H9 (cell line): ENCODE results near the gene CCNI2. TPM values are rescaled to one million over a fixed set of nuclear protein-coding genes. Genes with fewer than 3 reads are reported as not detected.

Source experiments
- DNase-seq: peaks from one replicate; pipeline ENCODE4 v3.0.0-alpha.2; 2017
- H2AFZ ChIP-seq: one replicate; pipeline ENCODE4 v1.6.1; 2013; ENCODE audit warnings: mild to moderate bottlenecking, low read length, control low read depth, moderate library complexity
- H2AK5ac ChIP-seq: 2 replicates; pipeline ENCODE4 v1.6.1; 2013; ENCODE audit warnings: low read length, control low read depth, mixed read lengths; ENCODE audit not compliant: insufficient read length
- H2BK120ac ChIP-seq: one replicate; pipeline ENCODE4 v1.6.1; 2013; ENCODE audit warnings: low read depth, mild to moderate bottlenecking, low read length, control low read depth, inconsistent platforms; ENCODE audit not compliant: poor library complexity, severe bottlenecking
- H2BK12ac ChIP-seq: 2 replicates; pipeline ENCODE4 v1.6.1; 2013; ENCODE audit warnings: low read length, control low read depth, mixed read lengths, low read depth; ENCODE audit not compliant: insufficient read length
- H2BK15ac ChIP-seq: 2 replicates; pipeline ENCODE4 v1.6.1; 2013; ENCODE audit warnings: low read depth, low read length, control low read depth
- H2BK20ac ChIP-seq: one replicate; pipeline ENCODE4 v1.6.1; 2013; ENCODE audit warnings: low read depth, mild to moderate bottlenecking, low read length, control low read depth, inconsistent platforms; ENCODE audit not compliant: poor library complexity, severe bottlenecking
- H2BK5ac ChIP-seq: 2 replicates; pipeline ENCODE4 v1.6.1; 2013; ENCODE audit warnings: low read length, control low read depth, mixed read lengths; ENCODE audit not compliant: insufficient read length
- H3K14ac ChIP-seq: 2 replicates; pipeline ENCODE4 v1.6.1; 2013; ENCODE audit warnings: low read length, control low read depth; ENCODE audit not compliant: insufficient read depth
- H3K18ac ChIP-seq: 2 replicates; pipeline ENCODE4 v1.6.1; 2013; ENCODE audit warnings: low read depth, mild to moderate bottlenecking, mixed read lengths, low read length, control low read depth; ENCODE audit not compliant: insufficient read length
- H3K23ac ChIP-seq: 2 replicates; pipeline ENCODE4 v1.6.1; 2013; ENCODE audit warnings: low read length, control low read depth, mixed read lengths, low read depth; ENCODE audit not compliant: insufficient read length
- H3K23me2 ChIP-seq: 2 replicates; pipeline ENCODE4 v1.6.1; 2013; ENCODE audit warnings: low read depth, mild to moderate bottlenecking, mixed read lengths, low read length, control low read depth; ENCODE audit not compliant: insufficient read length, poor library complexity, severe bottlenecking
- H3K27ac ChIP-seq: 2 replicates; pipeline ENCODE4 v1.5.1; 2013; ENCODE audit warnings: low read length, control low read depth, mixed read lengths, low read depth; ENCODE audit not compliant: insufficient read length
- H3K27me3 ChIP-seq: 2 replicates; pipeline ENCODE4 v1.6.1; 2013; ENCODE audit warnings: low read length, control low read depth, inconsistent platforms; ENCODE audit not compliant: insufficient read depth
- H3K4ac ChIP-seq: 2 replicates; pipeline ENCODE4 v1.6.1; 2013; ENCODE audit warnings: low read depth, mild to moderate bottlenecking, control low read depth, inconsistent platforms, low read length, moderate library complexity
- H3K4me1 ChIP-seq: 2 replicates; pipeline ENCODE4 v1.6.1; 2013; ENCODE audit warnings: low read length, control low read depth, inconsistent platforms; ENCODE audit not compliant: insufficient read depth
- H3K4me2 ChIP-seq: 2 replicates; pipeline ENCODE4 v1.6.1; 2013; ENCODE audit warnings: low read length, control low read depth, mixed read lengths; ENCODE audit not compliant: insufficient read length, insufficient read depth
- H3K56ac ChIP-seq: 2 replicates; pipeline ENCODE4 v1.6.1; 2013; ENCODE audit warnings: low read depth, mild to moderate bottlenecking, mixed read lengths, low read length, control low read depth; ENCODE audit not compliant: insufficient read length
- H3K79me1 ChIP-seq: 2 replicates; pipeline ENCODE4 v1.6.1; 2013; ENCODE audit warnings: low read depth, mild to moderate bottlenecking, moderate library complexity, low read length, control low read depth, inconsistent platforms; ENCODE audit not compliant: insufficient read depth, poor library complexity, severe bottlenecking
- H3K79me2 ChIP-seq: 2 replicates; pipeline ENCODE4 v1.6.1; 2013; ENCODE audit warnings: low read length, control low read depth, inconsistent platforms; ENCODE audit not compliant: insufficient read depth
- H3K9ac ChIP-seq: 2 replicates; pipeline ENCODE4 v1.6.1; 2013; ENCODE audit warnings: low read length, control low read depth, mixed read lengths; ENCODE audit not compliant: insufficient read length; ENCODE audit errors: extremely low read depth
- H3K9me3 ChIP-seq: one replicate; pipeline ENCODE4 v1.6.1; 2013; ENCODE audit warnings: low read depth, low read length, inconsistent platforms; ENCODE audit not compliant: control insufficient read depth
- H3T11ph ChIP-seq: one replicate; pipeline ENCODE4 v1.6.1; 2013; ENCODE audit warnings: mild to moderate bottlenecking, low read length, control low read depth, inconsistent platforms
- H4K20me1 ChIP-seq: one replicate; pipeline ENCODE4 v1.6.1; 2013; ENCODE audit not compliant: control insufficient read depth, insufficient read length, insufficient read depth
- H4K5ac ChIP-seq: 2 replicates; pipeline ENCODE4 v1.6.1; 2013; ENCODE audit warnings: low read depth, mild to moderate bottlenecking, mixed read lengths, low read length, control low read depth; ENCODE audit not compliant: insufficient read length
- H4K8ac ChIP-seq: replicated peaks from 2 replicates; pipeline ENCODE4 v1.6.1; 2013; ENCODE audit warnings: low read length, control low read depth, mixed read lengths, low read depth; ENCODE audit not compliant: insufficient read length
- H4K91ac ChIP-seq: 2 replicates; pipeline ENCODE4 v1.6.1; 2013; ENCODE audit warnings: low read depth, mild to moderate bottlenecking, moderate library complexity, mixed read lengths, low read length, control low read depth; ENCODE audit not compliant: insufficient read length
- H3K27ac Mint-ChIP-seq, 3 experiments: 2 replicates in 2 of 3; 3 replicates in 1 of 3; pipeline ENCODE4 v1.8.0; 2020 to 2021; ENCODE audit warnings: mixed read lengths in 3 of 3, mild to moderate bottlenecking in 1 of 3, moderate library complexity in 1 of 3
- H3K27me3 Mint-ChIP-seq: 2 replicates; pipeline ENCODE4 v1.8.0; 2021; ENCODE audit warnings: low read depth, mild to moderate bottlenecking, moderate library complexity, mixed read lengths
- H3K36me3 Mint-ChIP-seq, 3 experiments: 2 replicates in 2 of 3; 3 replicates in 1 of 3; pipeline ENCODE4 v1.8.0; 2020 to 2021; ENCODE audit warnings: low read depth in 3 of 3, mixed read lengths in 3 of 3; ENCODE audit not compliant: insufficient read depth in 1 of 3
- H3K4me1 Mint-ChIP-seq, 2 experiments: 2 replicates each; pipeline ENCODE4 v1.8.0; 2020; ENCODE audit warnings: mixed read lengths in 2 of 2
- H3K4me3 Mint-ChIP-seq, 2 experiments: 2 replicates in 1 of 2; 3 replicates in 1 of 2; pipeline ENCODE4 v1.8.0; 2020 to 2021; ENCODE audit warnings: mild to moderate bottlenecking in 2 of 2, mixed read lengths in 2 of 2, moderate library complexity in 1 of 2
- H3K9me3 Mint-ChIP-seq, 2 experiments: 2 replicates in 1 of 2; 3 replicates in 1 of 2; pipeline ENCODE4 v1.8.0; 2020; ENCODE audit warnings: mild to moderate bottlenecking in 2 of 2, mixed read lengths in 2 of 2, moderate library complexity in 1 of 2
- CTCF ChIP-seq: fragments of 200-600 bp; sonication (generic); conservative IDR thresholded peaks from 3 replicates; pipeline ENCODE4 v1.8.0; 2021; ENCODE audit warnings: antibody characterized with exemption, mild to moderate bottlenecking
- whole genome bisulfite sequencing: extraction: QIAGEN DNeasy Blood & Tissue Kit; methylation state at CpG from one replicate; pipeline ENCODE4 v1.1.7; 2013; ENCODE audit warnings: missing lambda C conversion rate, low lambda C conversion rate, mixed read lengths; ENCODE audit not compliant: insufficient read length; ENCODE audit errors: extremely low coverage; 5-methylcytosine and 5-hydroxymethylcytosine counted together
- total RNA-seq: library from RNA; stranded (reverse); gene quantifications from 2 replicates; pipeline ENCODE4 v1.2.1, GENCODE V29; 2021

CCNI2 gene
- total RNA-seq, 1 experiment from 2014 or later: 0.57 TPM

GRCh38 chr5:132778129-132778528 lies 30.9 kb downstream of the CCNI2 start:
- Histone ChIP-seq H3K23me2 (peaks cover 13% of the 10 kb centered on the region), H3K4me1 (peaks cover 6% of the 10 kb centered on the region; the same call in 1 of the 2 replicates), H2BK20ac (no peak overlapping the region), H4K5ac (no peak overlapping the region), H4K8ac (no peak overlapping the region), H3K9ac (no peak overlapping the region), H2AK5ac (no peak overlapping the region), H3K4ac (no peak overlapping the region), H3K4me2 (peak overlapping the region; percentile 58), H2AFZ (no peak overlapping the region), H3K14ac (no peak overlapping the region), H2BK5ac (no peak overlapping the region), H3K79me1 (peaks cover 2% of the 10 kb centered on the region), H3K27me3 (peaks cover 16% of the 10 kb centered on the region; the same call in 1 of the 2 replicates), H2BK15ac (no peak overlapping the region), H2BK12ac (no peak overlapping the region), H3K79me2 (peaks cover 2% of the 10 kb centered on the region; the same call in 1 of the 2 replicates), H4K20me1 (no peaks in the 10 kb centered on the region), H3K18ac (no peak overlapping the region), H2BK120ac (no peak overlapping the region), H4K91ac (no peak overlapping the region), H3K23ac (no peak overlapping the region), H3T11ph (no peak overlapping the region), H3K9me3 (no peaks in the 10 kb centered on the region), H3K56ac (no peak overlapping the region), H3K27ac (no peak overlapping the region)
- Mint-ChIP-seq H3K27me3 (peaks cover 72% of the 10 kb centered on the region), H3K4me3 (peak overlapping the region; percentile 58 to 76), H3K9me3 (no peaks in the 10 kb centered on the region; a peak in 1 of 5 replicates), H3K4me1 (peaks cover 15 to 17% of the 10 kb centered on the region in 2 experiments), H3K36me3 (no peaks in the 10 kb centered on the region), H3K27ac (no peak overlapping the region)
- WGBS: no CpG with 5 or more reads among the region's 4 CpGs
- no peak for DNase-seq
- no peak for TF ChIP-seq CTCF
